ENCODE data around the gene RNU6-8. TPM values are rescaled to one million over a fixed set of nuclear protein-coding genes. Genes with fewer than 3 reads are reported as not detected.

The RNU6-8 gene
- total RNA-seq, 1 experiment from 2014 or later: not detected

DNA sequence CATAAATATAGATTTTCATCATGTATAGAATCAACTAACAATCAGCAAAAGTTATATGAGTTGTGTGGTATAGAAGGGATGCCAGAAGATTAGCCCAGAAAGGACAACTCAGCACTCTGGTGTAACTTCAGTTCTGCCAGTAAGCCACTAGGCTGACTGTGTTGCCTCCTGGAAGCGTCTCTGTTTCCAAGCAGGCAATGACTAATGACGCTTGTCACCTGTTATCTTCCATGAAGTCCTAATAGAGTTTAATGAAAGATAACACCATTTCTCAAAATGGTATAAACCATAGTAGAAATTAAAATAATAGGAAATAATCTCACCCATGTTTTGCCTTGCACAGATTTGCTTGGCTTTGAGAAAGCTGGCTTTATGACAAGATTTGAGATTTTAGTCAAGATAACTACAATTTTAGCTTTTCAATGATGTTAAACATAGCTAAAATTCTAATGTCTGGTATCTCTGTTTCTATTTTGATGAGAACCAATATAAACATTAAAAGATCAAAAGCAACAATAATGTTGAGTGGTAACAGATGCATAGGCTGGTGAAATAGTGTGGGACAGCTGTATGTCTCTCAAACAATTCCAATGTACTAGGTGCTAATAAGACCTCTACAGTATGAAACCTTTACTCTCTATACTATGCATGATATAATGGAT is 10.2 kb downstream of the RNU6-8 start:
- intact Hi-C loops (cut with micrococcal nuclease; ENCODE audit: unreplicated experiment): no loop called here
- Histone ChIP-seq H3K9me2 (ENCODE audit: insufficient read depth) (no peaks in the 10 kb centered on the region), H3K4me2 (no peak overlapping the region), H3F3A (ENCODE audit: insufficient read depth, low read depth) (no peaks in the 10 kb centered on the region), H3K4me1 (replicated peaks; ENCODE audit: insufficient read depth) (no peaks in the 10 kb centered on the region), H4K20me1 (ENCODE audit: insufficient read depth) (no peaks in the 10 kb centered on the region), H2AFZ (no peak overlapping the region), H3K79me2 (ENCODE audit: low read depth) (no peaks in the 10 kb centered on the region), H3K36me3 (ENCODE audit: low read depth) (no peaks in the 10 kb centered on the region), H3K9me3 (ENCODE audit: insufficient read depth, low read depth) (no peaks in the 10 kb centered on the region), H3K4me3 (no peak overlapping the region), H3K27ac (no peak overlapping the region), H3K27me3 (ENCODE audit: insufficient read depth, low read depth) (no peaks in the 10 kb centered on the region)
- TF ChIP-seq, protein P1, sequence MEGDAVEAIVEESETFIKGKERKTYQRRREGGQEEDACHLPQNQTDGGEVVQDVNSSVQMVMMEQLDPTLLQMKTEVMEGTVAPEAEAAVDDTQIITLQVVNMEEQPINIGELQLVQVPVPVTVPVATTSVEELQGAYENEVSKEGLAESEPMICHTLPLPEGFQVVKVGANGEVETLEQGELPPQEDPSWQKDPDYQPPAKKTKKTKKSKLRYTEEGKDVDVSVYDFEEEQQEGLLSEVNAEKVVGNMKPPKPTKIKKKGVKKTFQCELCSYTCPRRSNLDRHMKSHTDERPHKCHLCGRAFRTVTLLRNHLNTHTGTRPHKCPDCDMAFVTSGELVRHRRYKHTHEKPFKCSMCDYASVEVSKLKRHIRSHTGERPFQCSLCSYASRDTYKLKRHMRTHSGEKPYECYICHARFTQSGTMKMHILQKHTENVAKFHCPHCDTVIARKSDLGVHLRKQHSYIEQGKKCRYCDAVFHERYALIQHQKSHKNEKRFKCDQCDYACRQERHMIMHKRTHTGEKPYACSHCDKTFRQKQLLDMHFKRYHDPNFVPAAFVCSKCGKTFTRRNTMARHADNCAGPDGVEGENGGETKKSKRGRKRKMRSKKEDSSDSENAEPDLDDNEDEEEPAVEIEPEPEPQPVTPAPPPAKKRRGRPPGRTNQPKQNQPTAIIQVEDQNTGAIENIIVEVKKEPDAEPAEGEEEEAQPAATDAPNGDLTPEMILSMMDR (conservative IDR thresholded peaks at IDR 0.05): no peak
- no peak for TF ChIP-seq EZH2 (IDR thresholded peaks at IDR 0.05; ENCODE audit: low read depth)
- no TSS peak for BruUV-seq (replicated peaks)
- ChIA-PET POLR2A (ENCODE audit: unreplicated experiment) (no interaction called here), CTCF (no interaction called here)
- no peak for DNase-seq

DNA sequence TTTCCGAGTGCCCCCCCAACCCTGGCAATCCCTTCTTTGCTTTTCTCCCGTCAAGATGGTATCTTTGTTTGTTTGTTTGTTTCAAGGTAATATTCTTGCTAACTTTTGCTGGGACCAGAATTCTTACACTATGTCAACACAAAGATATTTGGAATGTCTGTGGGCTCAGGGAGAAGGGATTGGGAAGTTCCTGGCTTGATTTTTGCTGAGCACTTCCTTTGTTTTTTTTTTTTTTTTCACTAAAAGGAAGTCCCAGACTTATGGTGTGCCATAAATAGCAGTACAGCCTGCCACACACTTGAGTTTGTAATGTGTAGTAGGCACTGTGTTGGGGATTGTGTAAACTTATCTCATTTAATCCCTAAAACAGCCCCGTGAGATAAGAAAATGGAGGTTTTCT is 12.4 kb downstream of the RNU6-8 start:
- Histone ChIP-seq H3K9me2 (ENCODE audit: insufficient read depth) (no peaks in the 10 kb centered on the region), H3F3A (ENCODE audit: insufficient read depth, low read depth) (no peaks in the 10 kb centered on the region), H3K4me2 (no peak overlapping the region), H3K27ac (no peak overlapping the region), H2AFZ (no peak overlapping the region), H3K9me3 (ENCODE audit: insufficient read depth, low read depth) (no peaks in the 10 kb centered on the region), H3K79me2 (ENCODE audit: low read depth) (no peaks in the 10 kb centered on the region), H3K36me3 (ENCODE audit: low read depth) (no peaks in the 10 kb centered on the region), H3K4me3 (no peak overlapping the region), H4K20me1 (ENCODE audit: insufficient read depth) (no peaks in the 10 kb centered on the region), H3K27me3 (ENCODE audit: insufficient read depth, low read depth) (no peaks in the 10 kb centered on the region), H3K4me1 (replicated peaks; ENCODE audit: insufficient read depth) (no peaks in the 10 kb centered on the region)
- no peak for TF ChIP-seq EZH2 (IDR thresholded peaks at IDR 0.05; ENCODE audit: low read depth)
- TF ChIP-seq, protein P1 (conservative IDR thresholded peaks at IDR 0.05): no peak
- POLR2A ChIA-PET (ENCODE audit: unreplicated experiment): no interaction called here
- no peak for DNase-seq
- intact Hi-C loops (cut with micrococcal nuclease; ENCODE audit: unreplicated experiment): no loop called here
- BruUV-seq (replicated peaks): no TSS peak
- CTCF ChIA-PET: no interaction called here

DNA sequence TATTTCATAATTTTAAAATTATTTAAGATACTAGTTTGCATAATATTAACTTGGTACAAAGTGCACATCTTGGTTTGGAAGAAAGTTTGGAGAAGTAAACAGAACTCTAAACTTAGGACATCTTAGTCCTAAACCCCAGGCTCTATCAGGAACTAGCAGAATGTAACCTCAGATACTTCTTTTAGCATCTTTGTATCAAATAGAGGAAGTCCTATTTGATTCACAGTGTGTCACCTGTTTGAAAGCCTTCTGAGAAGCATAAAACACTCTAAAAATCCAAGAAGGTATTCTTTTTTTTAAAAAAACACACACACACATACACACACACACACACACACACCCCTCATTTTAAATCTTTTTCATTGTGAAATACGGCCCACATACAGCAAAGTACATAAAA is 13.3 kb downstream of the RNU6-8 start:
- Histone ChIP-seq H3K27ac (no peak overlapping the region), H3K4me2 (no peak overlapping the region), H3K9me3 (ENCODE audit: insufficient read depth, low read depth) (no peaks in the 10 kb centered on the region; the same call in 1 of the 2 replicates), H3K79me2 (ENCODE audit: low read depth) (no peaks in the 10 kb centered on the region), H3K27me3 (ENCODE audit: insufficient read depth, low read depth) (no peaks in the 10 kb centered on the region), H2AFZ (no peak overlapping the region), H3K4me1 (replicated peaks; ENCODE audit: insufficient read depth) (no peaks in the 10 kb centered on the region), H3F3A (ENCODE audit: insufficient read depth, low read depth) (no peaks in the 10 kb centered on the region), H3K4me3 (no peak overlapping the region), H3K9me2 (ENCODE audit: insufficient read depth) (no peaks in the 10 kb centered on the region), H4K20me1 (ENCODE audit: insufficient read depth) (no peaks in the 10 kb centered on the region), H3K36me3 (ENCODE audit: low read depth) (no peaks in the 10 kb centered on the region)
- TF ChIP-seq, protein P1 (conservative IDR thresholded peaks at IDR 0.05): no peak
- TF ChIP-seq EZH2 (IDR thresholded peaks at IDR 0.05; ENCODE audit: low read depth): no peak
- POLR2A ChIA-PET (ENCODE audit: unreplicated experiment): no interaction called here
- DNase-seq: no peak
- no TSS peak for BruUV-seq (replicated peaks)
- CTCF ChIA-PET: no interaction called here
- intact Hi-C loops (cut with micrococcal nuclease; ENCODE audit: unreplicated experiment): no loop called here
